B cell (primary cell): ENCODE data around the gene RAD51D. TPM values are rescaled to one million over a fixed set of nuclear protein-coding genes. Genes with fewer than 3 reads are reported as not detected.

Source experiments
- ATAC-seq: fragments of 200-7000 bp; cut with Tn5 transposase; one replicate; pipeline ENCODE4 v1.10.0; 2021; ENCODE audit warnings: low read depth, mild to moderate bottlenecking, moderate number of reproducible peaks, moderate library complexity
- CTCF ChIA-PET: fragments of 350-600 bp; sonication (Branson Sonifier 250); formaldehyde crosslinking; loops from one replicate; lab custom pipeline; 2021; ENCODE audit warnings: antibody characterized with exemption, inconsistent platforms; lab: Charles Lee
- POLR2A ChIA-PET: fragments of 350-600 bp; sonication (Branson Sonifier 250); formaldehyde crosslinking; loops from one replicate; lab custom pipeline; 2021; ENCODE audit warnings: antibody characterized with exemption; lab: Charles Lee
- DNase-seq: peaks from one replicate; pipeline ENCODE4 v3.0.0; 2013
- H2AFZ ChIP-seq: 2 replicates; pipeline ENCODE4 v1.6.1; 2012; ENCODE audit warnings: mild to moderate bottlenecking, low read depth, low read length; ENCODE audit not compliant: insufficient read depth, poor library complexity, severe bottlenecking
- H3K27ac ChIP-seq, 2 donors: 1 replicate in 1 of 2; 2 replicates in 1 of 2; pipeline ENCODE4 v1.5.1; 2012 to 2013; ENCODE audit warnings: low read length in 2 of 2, mild to moderate bottlenecking in 2 of 2, moderate library complexity in 1 of 2
- H3K27me3 ChIP-seq, 4 experiments: fragments of 200-600 bp in 1 of 4; sonication (generic) in 1 of 4; replicated peaks in 1 of 4; 1 replicate in 2 of 4; 2 replicates in 2 of 4; pipeline versions ENCODE4 v1.6.1 to v1.7.0; 2013 to 2016; ENCODE audit warnings: low read length in 3 of 4, mild to moderate bottlenecking in 2 of 4, mixed read lengths in 1 of 4, moderate library complexity in 1 of 4; ENCODE audit not compliant: insufficient read depth in 4 of 4, control insufficient read depth in 3 of 4; ENCODE audit errors: control extremely low read depth in 1 of 4
- H3K36me3 ChIP-seq, 2 experiments: replicated peaks in 1 of 2; 1 replicate in 1 of 2; 2 replicates in 1 of 2; pipeline versions ENCODE4 v1.6.1 to v1.7.1; 2013; ENCODE audit warnings: low read length in 1 of 2; ENCODE audit not compliant: insufficient read depth in 2 of 2, control insufficient read depth in 1 of 2; ENCODE audit errors: control extremely low read depth in 1 of 2, extremely low read depth in 1 of 2
- H3K4me1 ChIP-seq, 2 donors: fragments of 200-600 bp in 1 of 2; sonication (generic) in 1 of 2; 1 replicate in 1 of 2; 2 replicates in 1 of 2; pipeline versions ENCODE4 v1.5.1 to v1.6.1; 2013 to 2017; ENCODE audit warnings: low read length in 2 of 2; ENCODE audit not compliant: control insufficient read depth in 2 of 2, insufficient read depth in 2 of 2
- H3K4me2 ChIP-seq: replicated peaks from 2 replicates; pipeline ENCODE3; 2012; ENCODE audit warnings: mild to moderate bottlenecking, low read depth, low read length; ENCODE audit not compliant: poor library complexity, severe bottlenecking
- H3K4me3 ChIP-seq, 5 experiments: fragments of 200-600 bp in 1 of 5; sonication (generic) in 1 of 5; 1 replicate in 3 of 5; 2 replicates in 2 of 5; pipeline versions ENCODE4 v1.5.1 to v1.7.0; 2011 to 2016; ENCODE audit warnings: low read length in 4 of 5, mild to moderate bottlenecking in 4 of 5, low read depth in 2 of 5, control low read depth in 1 of 5, moderate library complexity in 1 of 5; ENCODE audit not compliant: insufficient read depth in 1 of 5; ENCODE audit errors: control extremely low read depth in 1 of 5, extremely low read depth in 1 of 5
- H3K79me2 ChIP-seq: fragments of 200-600 bp; sonication (generic); one replicate; pipeline ENCODE4 v1.6.0; 2016; ENCODE audit warnings: low read length; ENCODE audit not compliant: control insufficient read depth, insufficient read depth
- H3K9ac ChIP-seq: fragments of 200-600 bp; sonication (generic); 2 replicates; pipeline ENCODE4 v1.6.1; 2017; ENCODE audit warnings: mild to moderate bottlenecking, low read length, moderate library complexity
- H3K9me3 ChIP-seq, 3 donors: one replicate each; pipeline versions ENCODE4 v1.6.1 to v1.7.1; 2013; ENCODE audit warnings: low read length in 2 of 3; ENCODE audit not compliant: control insufficient read depth in 2 of 3, insufficient read depth in 1 of 3; ENCODE audit errors: control extremely low read depth in 1 of 3
- H4K20me1 ChIP-seq: 2 replicates; pipeline ENCODE4 v1.6.0; 2012; ENCODE audit warnings: mild to moderate bottlenecking, low read length; ENCODE audit not compliant: insufficient read depth, control insufficient read depth, poor library complexity, severe bottlenecking
- H3K27ac Mint-ChIP-seq: one replicate; pipeline ENCODE4 v1.8.0; 2021; ENCODE audit warnings: mixed read lengths
- H3K27me3 Mint-ChIP-seq: one replicate; pipeline ENCODE4 v1.8.0; 2021; ENCODE audit warnings: mixed read lengths
- H3K4me1 Mint-ChIP-seq: one replicate; pipeline ENCODE4 v1.8.0; 2021; ENCODE audit warnings: mixed read lengths
- H3K4me3 Mint-ChIP-seq: one replicate; pipeline ENCODE4 v1.8.0; 2021; ENCODE audit warnings: mixed read lengths
- H3K9me3 Mint-ChIP-seq: one replicate; pipeline ENCODE4 v1.8.0; 2022; ENCODE audit warnings: mixed read lengths; ENCODE audit not compliant: insufficient read depth
- CTCF ChIP-seq: fragments of 200-600 bp; IDR thresholded peaks from one replicate; pipeline ENCODE4 v1.8.0; 2022; ENCODE audit warnings: antibody characterized with exemption, mild to moderate bottlenecking
- EZH2 ChIP-seq: IDR thresholded peaks from 2 replicates; pipeline ENCODE4 v1.6.1; 2012; ENCODE audit warnings: borderline replicate concordance, low read depth, mild to moderate bottlenecking, moderate library complexity, low read length; ENCODE audit not compliant: insufficient read depth, poor library complexity, severe bottlenecking
- WGBS: methylation state at CpG from one replicate; pipeline ENCODE4 v1.1.5; 2013; ENCODE audit warnings: missing lambda C conversion rate; ENCODE audit not compliant: insufficient coverage; 5-methylcytosine and 5-hydroxymethylcytosine counted together
- intact Hi-C: fragments of 100-400 bp; cut with micrococcal nuclease; formaldehyde crosslinking; loops from one replicate; pipeline ENCODE4 v1.10.0; 2022
- polyA plus RNA-seq: library from polyadenylated mRNA; depleted of rRNA; stranded (reverse); fragments of >200 nt; gene quantifications from 2 replicates; pipeline ENCODE4 v1.2.3, GENCODE V29; 2012
- total RNA-seq, 2 donors: library from RNA; stranded (reverse); fragments of 120-200 nt in 1 of 2; gene quantifications; 1 replicate in 1 of 2; 2 replicates in 1 of 2; pipeline versions ENCODE4 v1.2.3 to v1.2.4, GENCODE V29; 2013 to 2022

RAD51D gene
- total and polyA plus RNA-seq, 2 donors (not counting 1 experiment from before 2014, with no cell fraction given), result 12.8 to 29.4 TPM

DNA sequence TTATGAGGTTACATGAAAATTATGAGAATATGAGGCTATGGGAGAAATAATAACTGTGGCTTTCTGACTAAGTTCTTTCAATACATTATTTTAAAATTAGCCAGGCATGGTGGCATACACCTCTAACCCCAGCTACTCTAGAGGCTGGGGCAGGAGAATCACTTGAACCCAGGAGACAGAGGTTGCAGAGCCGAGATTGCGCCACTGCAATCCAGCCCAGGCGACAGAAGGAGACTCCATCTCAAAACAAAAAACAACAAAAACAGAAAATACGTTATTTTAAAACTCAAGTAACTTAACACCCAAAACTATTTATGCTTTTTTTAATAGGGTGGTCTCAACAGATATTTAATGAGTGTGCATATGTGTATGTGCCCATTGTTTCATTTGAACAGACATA is 53.8 kb downstream of the RAD51D start:
- Histone ChIP-seq H3K4me3 (no peak overlapping the region), H3K27me3 (no peaks in the 10 kb centered on the region), H3K79me2 (peaks cover 43% of the 10 kb centered on the region), H3K4me2 (no peak overlapping the region), H2AFZ (no peak overlapping the region), H3K9me3 (no peaks in the 10 kb centered on the region), H3K4me1 (peaks cover 19 to 20% of the 10 kb centered on the region in 2 donors), H3K27ac (no peak overlapping the region), H3K9ac (no peak overlapping the region), H3K36me3 (no peaks in the 10 kb centered on the region), H4K20me1 (no peaks in the 10 kb centered on the region)
- intact Hi-C loops, result loop anchor here (10.0 kb wide), 1 partner anchor 49 kb away; the partner anchor contains the start of gene RAD51D
- Mint-ChIP-seq H3K27ac (no peak overlapping the region), H3K4me3 (no peak overlapping the region), H3K4me1 (peaks cover 42% of the 10 kb centered on the region), H3K27me3 (no peaks in the 10 kb centered on the region), H3K9me3 (no peaks in the 10 kb centered on the region)
- 100% methylated on average over 2 of the region's 4 CpGs for WGBS
- POLR2A ChIA-PET, result no interaction called here
- TF ChIP-seq CTCF (no peak), EZH2 (no peak)
- ATAC-seq (no peak), DNase-seq (no peak)
- CTCF ChIA-PET, result interaction anchor here (0.9 to 1.5 kb wide), 4 partner anchors 12 to 64 kb away, joined by 3 to 4 read pairs (median 4); no protein-coding TSS in a partner anchor

- no peaks in the 10 kb centered on the region for H3K9me3 ChIP-seq
- no peaks in the 10 kb centered on the region for H3K27me3 ChIP-seq
- ChIA-PET CTCF (interaction anchor here (0.6 to 3.4 kb wide), 13 partner anchors 15 to 66 kb away, joined by 3 to 25 read pairs (median 4); partner anchors contain the start of gene RAD51D), POLR2A (interaction anchor here (0.7 kb wide), 1 partner anchor 30 kb away, joined by 4 read pairs; no protein-coding TSS in a partner anchor)
- no peak for ATAC-seq
- no peak overlapping the region for H3K9ac ChIP-seq
- no peak overlapping the region for H3K27ac ChIP-seq
- H4K20me1 ChIP-seq, result no peaks in the 10 kb centered on the region
- peaks cover 43% of the 10 kb centered on the region for H3K79me2 ChIP-seq
- H3K4me3 ChIP-seq, result no peak overlapping the region
- TF ChIP-seq EZH2, result no peak
- TF ChIP-seq CTCF, result no peak
- H3K27me3 Mint-ChIP-seq, result no peaks in the 10 kb centered on the region
- H3K4me2 ChIP-seq, result no peak overlapping the region
- no peak overlapping the region for H2AFZ ChIP-seq
- intact Hi-C loops, result loop anchor here (5.0 to 10.0 kb wide), 2 partner anchors 50 to 52 kb away; partner anchors contain the start of gene RAD51D
- DNase-seq, result no peak
- H3K36me3 ChIP-seq, result no peaks in the 10 kb centered on the region
- no CpG with 5 or more reads among the region's 3 CpGs for WGBS
- no peak overlapping the region for H3K4me3 Mint-ChIP-seq
- no peaks in the 10 kb centered on the region for H3K9me3 Mint-ChIP-seq
- H3K4me1 Mint-ChIP-seq, result peaks cover 37% of the 10 kb centered on the region
- peaks cover 17 to 18% of the 10 kb centered on the region in 2 donors for H3K4me1 ChIP-seq
- H3K27ac Mint-ChIP-seq, result peak overlapping the region; percentile 20
Observed at GRCh38 chr17:35064516-35065215, 55.0 kb downstream of the RAD51D start.
